22Rv1 (cell line): ENCODE data around the gene SERPIND1.
A peak's percentile ranks its signal among the peaks of the same experiment; 100 is the strongest.

ENCODE experiments used
- H3K27ac ChIP-seq: fragments of 450-650 bp; 2 replicates; pipeline ENCODE4 v1.5.1; 2017
- CTCF ChIP-seq: fragments of 450-650 bp; IDR thresholded peaks from 2 replicates; pipeline ENCODE4 v1.5.1; 2017; ENCODE audit warnings: mild to moderate bottlenecking
- ZFX ChIP-seq: fragments of 450-650 bp; IDR thresholded peaks from 2 replicates; pipeline ENCODE4 v1.6.1; 2017; ENCODE audit warnings: antibody characterized with exemption, borderline replicate concordance

The SERPIND1 gene

GRCh38 chr22:20779818-20780158 lies 5.9 kb downstream of the SERPIND1 start:
- no peak overlapping the region for H3K27ac ChIP-seq
- TF ChIP-seq ZFX (no peak), CTCF (no peak)

- H3K27ac ChIP-seq: no peak overlapping the region
Measured at GRCh38 chr22:20781272-20781990, 7.5 kb downstream of the SERPIND1 start.

GRCh38 chr22:20782083-20782482 lies 8.2 kb downstream of the SERPIND1 start:
- H3K27ac ChIP-seq: no peak overlapping the region
- no peak for TF ChIP-seq CTCF
- TF ChIP-seq ZFX: no peak

More at GRCh38 chr22:20781272-20781990, 7.5 kb downstream of the SERPIND1 start:
- TF ChIP-seq CTCF (no peak), ZFX (no peak)

- H3K27ac ChIP-seq: no peak overlapping the region
- no peak for TF ChIP-seq CTCF
- TF ChIP-seq ZFX: no peak
Measured at GRCh38 chr22:20782596-20783299, 8.8 kb downstream of the SERPIND1 start.

GRCh38 chr22:20783300-20783673 lies 9.4 kb downstream of the SERPIND1 start:
- no peak overlapping the region for H3K27ac ChIP-seq
- TF ChIP-seq CTCF: no peak
- TF ChIP-seq ZFX: no peak

- H3K27ac ChIP-seq: no peak overlapping the region
- TF ChIP-seq ZFX (no peak), CTCF (peak; percentile 88)
Measured at GRCh38 chr22:20783844-20784723, 10.2 kb downstream of the SERPIND1 start.

- H3K27ac ChIP-seq: no peak overlapping the region
- TF ChIP-seq ZFX: no peak
- no peak for TF ChIP-seq CTCF
Measured at GRCh38 chr22:20785415-20785814, 11.5 kb downstream of the SERPIND1 start.
